Ecto neural progenitor cell (in vitro differentiated cells): ENCODE measurements around the gene IGFL1.
"Not testable (repeated sequence)": the region's sequence is repeated elsewhere in the genome, so short reads cannot be mapped to it uniquely, and the experiment has no call there.

Experiments used
- DNase-seq: peaks from one replicate; pipeline ENCODE4 v3.0.0-alpha.2; 2018; ENCODE audit warnings: low spot score

The IGFL1 gene

DNA sequence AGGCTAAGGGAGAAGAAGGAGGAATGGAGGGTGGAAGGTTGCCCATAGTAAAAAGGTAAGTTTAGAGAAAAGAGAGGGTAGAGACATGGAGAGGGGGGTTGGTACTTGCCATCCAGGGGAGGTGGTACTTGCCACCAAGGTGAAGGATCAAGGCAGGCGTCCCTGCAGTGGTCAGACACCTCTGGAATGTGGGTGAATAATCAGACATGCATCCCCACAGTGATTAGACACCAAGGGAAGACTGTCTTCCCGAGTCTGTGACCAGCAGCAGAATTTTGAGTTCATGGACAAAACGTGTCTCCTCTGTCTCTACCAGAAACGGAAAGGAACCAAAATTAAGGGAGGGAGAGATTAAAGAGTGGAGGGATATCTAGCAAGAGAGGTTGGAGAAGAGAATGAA, 27.1 kb upstream of the IGFL1 start:
- no peak for DNase-seq

DNA sequence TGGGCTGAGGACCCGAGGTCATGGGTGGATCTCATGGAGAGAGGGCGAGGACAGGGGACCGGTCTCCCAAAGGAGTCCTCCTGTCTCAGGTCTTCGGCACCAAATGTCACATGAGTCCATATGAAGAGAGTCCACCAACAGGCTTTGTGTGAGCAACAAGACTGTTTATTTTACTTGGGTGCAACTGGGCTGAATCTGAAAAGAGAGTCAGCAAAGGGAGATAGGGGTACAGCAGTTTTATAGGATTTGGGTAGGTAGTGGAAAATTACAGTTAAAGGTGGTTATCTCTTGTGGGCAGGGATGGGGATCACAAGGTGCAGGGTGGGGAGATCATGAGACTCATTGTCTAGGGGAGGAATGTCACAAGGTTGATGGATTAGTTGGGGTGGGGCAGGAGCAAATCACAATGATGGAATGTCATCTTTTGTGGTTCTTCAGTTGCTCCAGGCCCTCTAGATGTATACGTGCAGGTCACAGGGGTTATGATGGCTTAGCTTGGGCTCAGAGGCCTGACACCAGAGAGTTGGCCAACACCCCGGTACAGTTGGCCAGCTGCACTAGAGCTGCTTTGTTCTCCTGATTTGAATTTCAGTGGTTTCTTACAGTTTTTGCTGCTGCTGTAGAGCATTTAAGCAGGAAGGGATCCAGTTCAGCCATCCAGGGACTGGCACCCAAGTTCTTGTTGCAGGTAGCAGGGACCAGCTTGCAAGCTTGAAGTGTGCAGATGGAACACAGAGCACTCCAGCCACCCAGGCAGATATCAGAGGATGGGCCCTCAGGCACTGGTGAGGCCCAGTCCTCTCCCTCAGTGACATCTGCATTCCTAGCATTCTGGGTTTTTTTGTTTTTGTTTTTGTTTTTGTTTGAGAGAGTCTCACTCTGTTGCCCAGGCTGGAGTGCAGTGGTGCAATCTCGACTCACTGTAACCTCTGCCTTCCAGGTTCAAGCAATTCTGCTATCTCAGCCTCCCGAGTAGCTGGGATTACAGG, 26.4 kb upstream of the IGFL1 start:
- no peak for DNase-seq

DNA sequence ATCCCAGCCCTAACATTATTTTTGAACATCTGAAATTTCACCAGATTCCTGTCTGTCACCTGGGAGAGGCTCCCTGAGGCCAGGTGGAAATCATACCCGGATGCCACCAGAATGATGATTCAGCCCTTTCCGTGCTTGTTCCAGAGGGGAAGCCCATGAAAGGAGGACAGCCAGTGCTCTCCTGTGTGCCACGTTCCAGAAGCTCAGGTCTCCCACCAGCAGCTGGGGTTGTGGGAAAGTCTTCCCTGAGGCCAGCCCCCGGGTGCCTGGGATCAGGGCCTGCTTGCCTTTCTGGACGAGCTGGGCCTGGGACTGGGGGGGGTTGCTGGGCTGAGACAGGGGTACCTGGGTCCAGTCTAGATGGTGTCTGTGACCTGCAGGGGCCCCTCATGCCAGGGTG, 25.5 kb upstream of the IGFL1 start:
- DNase-seq: no peak

DNA sequence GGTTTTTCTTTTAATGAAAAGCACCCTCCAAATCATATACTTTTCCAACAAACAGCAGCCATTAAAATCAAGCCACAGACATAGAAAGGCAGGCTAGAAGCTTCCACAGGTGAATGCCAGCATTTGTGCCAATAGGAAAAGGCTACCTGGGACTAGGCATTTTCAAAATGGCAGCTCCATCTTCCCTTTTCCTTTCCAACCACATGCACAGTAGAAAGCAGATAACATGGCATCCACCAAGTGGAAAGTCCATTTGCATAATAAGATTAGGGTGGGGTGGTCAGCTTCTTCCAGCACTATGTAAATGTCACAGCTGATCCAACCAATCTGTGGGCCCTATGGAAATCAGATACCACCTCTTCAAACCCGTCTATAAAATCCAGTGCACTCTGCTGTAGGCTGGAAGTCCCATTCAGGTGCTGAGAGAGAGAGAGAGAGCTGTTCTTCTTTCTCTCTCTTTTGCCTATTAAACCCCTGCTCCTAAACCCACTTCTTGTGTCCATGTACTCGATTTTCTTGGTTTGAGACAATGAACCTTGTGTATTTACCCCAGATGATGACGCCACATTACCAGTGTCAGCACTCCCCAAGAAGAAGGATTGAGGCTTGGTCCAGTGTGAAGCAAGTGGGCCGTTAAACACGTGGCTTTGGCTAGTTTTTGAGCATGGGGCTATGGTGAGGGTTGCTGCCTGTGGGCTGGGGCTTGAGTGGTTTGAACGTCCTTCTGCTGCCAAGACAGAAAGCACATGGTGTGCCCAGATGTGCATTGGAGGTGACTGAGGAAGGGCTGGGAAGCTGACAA, 24.2 kb upstream of the IGFL1 start:
- no peak for DNase-seq

DNA sequence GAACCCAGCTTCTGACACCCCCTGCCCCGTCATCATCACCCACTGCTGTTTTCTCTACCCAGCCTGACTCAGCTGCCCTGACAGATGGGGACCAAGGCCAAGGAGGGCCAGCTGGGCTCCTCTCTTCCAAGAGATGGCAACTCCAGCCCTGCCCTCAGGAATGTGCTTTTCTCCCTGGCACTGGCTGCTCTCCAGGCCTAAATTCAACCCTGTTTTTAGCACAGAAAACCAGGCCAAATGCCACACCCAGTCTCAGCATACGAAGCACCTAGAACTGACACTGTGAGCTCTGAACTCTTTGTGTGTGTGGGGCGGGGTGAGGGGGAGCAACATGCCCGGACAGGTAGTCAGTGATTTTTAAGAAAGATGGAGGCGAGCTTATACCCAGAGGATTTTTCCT, 23.4 kb upstream of the IGFL1 start:
- DNase-seq: no peak

DNA sequence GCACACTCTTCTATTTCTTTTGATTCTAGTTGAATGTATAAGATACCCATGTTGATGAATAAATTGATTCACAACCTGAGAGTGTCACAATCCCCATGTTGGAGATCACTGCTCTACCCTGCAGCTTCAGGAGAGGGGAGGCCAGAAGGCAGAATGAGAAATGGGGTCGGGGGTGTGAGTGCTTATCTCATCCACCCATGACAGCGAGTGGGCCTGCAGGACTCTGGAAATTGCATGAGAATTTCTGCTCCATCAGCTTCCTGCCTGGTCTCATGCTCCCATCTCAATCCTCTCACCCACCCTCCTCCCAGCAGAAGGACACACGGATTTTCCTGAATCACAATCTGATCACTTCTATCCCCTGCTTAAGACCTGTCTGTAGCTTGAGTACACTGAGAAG, 22.9 kb upstream of the IGFL1 start:
- DNase-seq: no peak

DNA sequence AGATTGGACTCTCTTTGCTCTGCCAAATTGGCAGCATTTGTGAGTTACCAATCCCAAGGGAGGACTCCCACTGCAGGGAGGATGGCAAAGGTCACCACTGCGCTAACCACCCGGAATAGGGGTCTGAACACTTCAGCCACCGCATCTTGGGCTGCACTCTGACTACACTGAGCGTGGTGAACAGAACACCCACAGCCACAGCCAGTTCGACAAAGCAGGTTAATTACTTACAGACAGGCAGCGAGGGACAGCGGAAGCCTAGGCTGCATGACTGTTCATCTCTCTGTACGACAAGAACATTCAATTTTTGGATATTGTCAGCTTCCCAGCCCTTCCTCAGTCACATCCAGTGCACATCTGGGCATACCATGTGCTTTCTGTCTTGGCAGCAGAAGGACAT, 21.7 kb upstream of the IGFL1 start:
- DNase-seq: not testable (repeated sequence)

DNA sequence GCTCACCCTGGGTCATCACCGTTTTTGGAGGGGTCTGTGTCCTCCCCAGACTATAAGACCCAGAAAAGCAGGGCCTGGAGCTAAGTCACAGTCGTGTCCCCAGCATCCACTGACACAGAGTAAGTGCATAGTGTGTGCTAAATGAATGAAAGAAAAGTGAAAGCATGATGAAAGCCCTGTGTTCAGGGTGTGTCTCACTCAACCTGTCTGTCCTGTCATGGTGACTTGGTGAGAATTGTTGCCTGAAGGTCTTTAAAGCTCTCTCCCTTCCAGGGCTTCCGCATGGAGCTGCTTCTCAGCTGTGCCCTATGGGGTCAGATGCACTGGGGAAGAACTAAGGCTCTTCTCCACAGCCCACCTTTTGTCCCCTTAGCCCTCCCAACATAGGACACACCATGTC, 20.5 kb upstream of the IGFL1 start:
- no peak for DNase-seq

DNA sequence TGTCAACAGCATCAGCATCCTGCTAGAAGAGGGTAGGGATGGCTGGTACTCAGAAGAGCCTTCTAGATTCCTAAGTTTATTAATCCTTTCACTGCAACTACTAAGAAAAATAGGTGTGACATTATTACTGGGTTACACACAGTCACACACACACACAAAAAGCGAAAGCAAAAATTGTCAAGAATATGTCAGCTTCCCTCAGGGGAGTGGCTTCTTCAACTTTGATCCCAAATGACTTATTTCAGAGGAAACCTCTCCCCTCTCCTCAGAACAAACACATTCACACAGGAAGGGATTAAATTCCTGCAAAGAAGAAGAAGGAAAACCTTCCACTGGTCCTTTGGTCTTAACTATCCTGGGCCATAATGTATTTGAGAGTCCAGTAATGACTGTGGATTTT, 20.1 kb upstream of the IGFL1 start:
- DNase-seq: no peak

DNA sequence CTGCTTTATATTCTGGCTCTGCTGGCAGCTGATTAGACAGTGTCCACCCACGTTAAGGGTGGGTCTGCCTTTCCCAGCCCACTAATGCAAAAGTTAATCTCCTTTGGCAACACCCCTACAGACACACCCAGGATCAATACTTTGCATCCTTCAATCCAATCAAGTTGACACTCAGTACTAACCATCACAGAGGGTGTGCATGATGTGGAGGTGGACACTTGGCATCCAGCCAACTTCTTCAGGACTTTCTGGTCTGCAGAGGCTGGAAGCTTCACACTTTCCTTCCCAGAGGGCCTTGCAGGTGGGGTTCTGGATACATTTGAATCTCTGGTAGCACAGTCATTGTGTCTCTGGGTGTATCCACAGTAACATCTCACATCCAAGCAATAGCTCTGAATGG, 18.9 kb upstream of the IGFL1 start:
- DNase-seq: no peak

DNA sequence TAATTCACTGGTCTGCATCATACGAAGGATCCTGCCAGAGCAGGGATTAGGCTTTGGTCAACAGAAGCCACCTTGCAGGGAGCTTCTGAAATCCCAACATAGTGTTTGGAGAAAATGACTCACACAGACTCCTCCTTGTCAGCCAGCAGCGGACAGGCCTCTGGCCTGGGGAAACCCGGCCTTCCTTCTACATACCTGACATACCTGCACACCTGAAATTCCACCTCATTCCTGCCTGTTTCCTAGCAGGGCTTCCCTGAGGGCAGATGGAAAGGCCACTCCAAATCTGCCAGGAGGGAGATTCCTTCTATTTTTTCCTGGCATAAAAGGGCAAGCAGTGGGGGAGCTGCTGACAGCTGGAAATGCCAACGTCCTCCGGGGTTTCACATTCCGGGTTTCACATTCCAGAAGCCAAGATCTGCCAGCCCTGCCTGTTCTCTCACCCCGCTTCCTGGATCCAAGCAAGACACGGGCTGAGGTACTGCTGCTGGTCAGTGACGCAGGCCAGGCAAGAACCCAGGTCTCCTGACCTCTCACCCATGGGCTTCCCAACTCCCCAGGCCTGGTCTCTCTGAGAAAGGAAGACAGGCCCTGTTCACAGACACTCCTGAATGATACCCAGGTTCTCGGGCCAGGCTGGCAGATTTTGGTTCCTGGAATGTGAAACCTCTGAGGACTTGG, 18.2 kb upstream of the IGFL1 start:
- DNase-seq: no peak

DNA sequence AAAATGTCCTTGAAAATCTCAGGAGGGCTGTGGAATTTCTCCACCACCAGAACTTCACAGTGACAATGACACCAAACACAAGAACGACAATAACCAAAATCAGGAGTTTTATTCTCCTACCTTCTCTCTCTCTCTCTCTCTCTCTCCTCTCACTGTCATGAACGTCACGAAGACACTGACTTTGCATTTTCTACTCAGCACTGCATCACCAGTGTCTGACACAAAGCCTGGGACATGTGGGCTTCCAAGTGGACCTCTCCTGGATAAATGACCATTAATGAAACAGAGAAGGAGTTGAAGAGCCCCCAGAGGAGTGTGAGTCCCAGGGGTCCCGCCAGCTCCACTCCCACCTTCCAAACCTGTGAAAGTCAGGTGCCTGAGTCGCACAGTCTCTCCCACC, 16.9 kb upstream of the IGFL1 start:
- not testable (repeated sequence) for DNase-seq

DNA sequence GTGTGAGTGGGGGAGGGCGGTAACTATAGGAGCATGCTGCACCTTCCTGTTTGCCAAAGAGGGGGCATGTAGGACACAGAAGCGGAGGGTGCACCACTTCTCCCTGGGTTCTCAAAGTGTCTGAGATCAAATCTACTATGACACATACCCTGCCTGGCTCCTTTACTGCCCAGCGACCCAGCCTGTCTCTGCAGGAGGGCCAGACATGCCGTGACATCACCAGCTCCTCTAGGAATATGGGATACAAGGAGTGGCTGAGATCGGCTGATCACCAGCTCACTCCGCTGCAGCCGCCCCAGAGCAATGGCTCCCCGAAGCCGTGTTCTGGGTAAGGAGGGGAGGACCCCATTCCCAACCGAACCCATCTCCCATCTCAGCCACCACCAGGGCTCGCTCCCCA, 16.4 kb upstream of the IGFL1 start:
- no peak for DNase-seq

DNA sequence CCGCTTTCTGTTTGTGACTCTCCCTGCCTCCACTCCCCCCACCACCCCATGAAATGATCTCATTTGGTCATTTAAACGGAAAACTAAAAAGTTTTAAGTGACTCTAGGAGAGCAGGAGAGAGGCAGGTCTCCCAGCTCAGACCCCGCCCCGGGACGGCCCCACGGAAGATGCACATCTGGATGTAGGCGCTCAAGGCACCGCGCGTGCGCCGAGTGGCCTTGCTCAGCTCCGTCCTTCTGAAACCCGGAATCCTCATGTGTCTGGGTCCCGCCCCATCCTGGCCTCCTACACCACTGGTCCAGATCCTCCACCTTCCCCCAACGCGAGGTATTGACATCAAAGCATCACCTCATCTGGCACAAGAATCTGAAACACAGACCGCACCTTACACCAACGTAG, 15.7 kb upstream of the IGFL1 start:
- DNase-seq: no peak

DNA sequence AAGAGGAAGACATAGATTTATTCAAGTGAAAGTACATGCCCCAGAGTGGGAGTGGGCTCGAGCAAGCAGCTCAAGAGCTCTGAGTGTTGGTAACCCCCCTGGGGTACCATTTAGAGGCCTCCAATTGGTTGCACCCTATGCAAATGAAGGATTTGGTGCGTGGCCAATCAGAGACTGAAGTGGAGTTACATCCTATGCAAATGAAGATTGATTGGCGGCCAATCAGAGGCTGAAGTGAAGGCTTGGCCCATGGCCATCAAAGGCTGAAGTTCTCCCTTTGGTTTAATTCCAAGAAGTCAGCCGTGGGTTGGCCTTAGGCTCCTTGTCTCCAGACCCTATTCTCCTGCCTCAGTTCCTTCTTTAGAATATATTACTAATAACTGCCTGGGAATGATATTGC, 12.9 kb upstream of the IGFL1 start:
- no peak for DNase-seq

DNA sequence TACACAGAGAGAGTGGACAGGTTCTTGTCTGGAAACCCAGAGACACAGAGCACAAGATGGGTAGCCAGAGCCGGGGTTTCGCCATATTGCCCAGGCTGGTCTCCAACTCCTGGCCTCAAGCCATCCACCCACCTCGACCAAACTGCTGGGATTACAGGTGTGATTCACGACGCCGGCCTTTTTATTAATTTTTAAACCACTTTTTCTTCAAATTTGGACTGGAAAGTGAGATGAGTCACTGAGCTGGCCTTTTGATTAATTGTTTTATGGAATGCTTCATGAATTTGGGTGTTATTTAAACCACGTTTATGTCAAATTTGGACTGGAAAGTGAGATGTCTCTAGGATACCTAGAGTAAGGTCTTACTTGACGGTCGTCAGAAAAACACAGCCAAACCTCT, 12.1 kb upstream of the IGFL1 start:
- no peak for DNase-seq

DNA sequence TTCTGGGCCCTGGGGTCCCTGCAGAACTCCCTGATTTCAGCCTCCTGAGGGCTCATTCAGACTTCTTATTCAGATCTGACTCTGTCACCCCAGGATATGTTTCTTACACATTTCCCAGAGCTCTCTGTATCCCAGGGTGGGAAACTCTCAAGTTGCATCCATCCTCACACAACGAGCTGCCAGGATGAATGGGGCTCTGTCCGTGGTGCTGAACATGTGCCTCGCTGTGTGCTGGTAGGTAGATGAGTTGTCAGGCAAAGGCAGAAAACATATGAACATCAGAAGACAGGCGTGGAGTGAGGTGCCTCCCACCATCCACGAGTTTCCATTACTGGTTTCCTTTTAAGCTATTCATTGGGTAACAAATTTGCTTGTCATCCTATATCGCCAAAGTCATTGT, 11.4 kb upstream of the IGFL1 start:
- DNase-seq: peak; percentile 76

DNA sequence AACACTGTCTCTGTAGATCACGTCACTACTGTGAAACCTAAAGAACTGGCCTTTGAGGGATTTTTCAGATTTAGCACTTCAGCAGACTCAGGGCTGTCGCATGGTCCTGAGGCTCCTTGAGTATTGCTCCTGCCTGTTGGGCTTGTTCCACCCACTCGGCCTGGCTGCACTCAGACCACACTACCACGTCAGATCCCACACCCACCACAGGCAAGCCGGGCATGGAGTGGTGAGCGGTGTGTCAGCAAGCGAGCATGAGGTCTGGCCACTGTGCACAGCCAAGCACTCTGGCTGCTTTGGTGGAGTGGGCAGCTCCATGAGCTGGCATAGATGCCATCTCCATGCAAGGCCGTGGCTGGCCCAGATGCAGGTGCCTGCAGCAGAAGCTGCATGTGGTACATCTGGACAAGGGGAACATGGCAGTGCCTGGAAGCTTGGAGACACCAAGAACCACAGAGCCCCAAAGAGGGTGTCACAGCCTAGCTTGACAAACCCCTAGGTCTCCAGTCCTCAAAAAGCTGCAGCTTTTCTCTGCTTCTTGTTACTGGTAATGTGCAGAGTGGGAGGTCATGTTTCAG, 9.4 kb upstream of the IGFL1 start:
- no peak for DNase-seq

DNA sequence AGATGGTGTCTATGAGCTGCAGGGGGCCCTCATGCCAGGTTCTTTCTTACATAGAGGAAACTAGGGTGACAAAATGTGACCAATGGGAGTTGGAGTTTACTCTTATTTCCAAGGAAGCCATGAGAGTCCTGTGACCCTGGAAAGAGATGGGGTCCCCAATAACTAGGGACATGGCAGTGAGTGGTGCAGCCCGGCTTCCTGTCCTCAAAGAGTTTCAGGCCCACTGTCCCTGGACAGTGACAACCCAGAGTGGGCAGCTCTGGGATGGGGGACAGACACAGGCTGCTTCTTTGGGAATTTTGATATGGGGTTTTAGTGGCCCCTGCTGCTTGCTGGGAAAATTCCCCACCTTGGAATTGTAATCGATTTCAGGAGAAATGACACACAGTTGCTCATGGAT, 8.4 kb upstream of the IGFL1 start:
- DNase-seq: no peak

DNA sequence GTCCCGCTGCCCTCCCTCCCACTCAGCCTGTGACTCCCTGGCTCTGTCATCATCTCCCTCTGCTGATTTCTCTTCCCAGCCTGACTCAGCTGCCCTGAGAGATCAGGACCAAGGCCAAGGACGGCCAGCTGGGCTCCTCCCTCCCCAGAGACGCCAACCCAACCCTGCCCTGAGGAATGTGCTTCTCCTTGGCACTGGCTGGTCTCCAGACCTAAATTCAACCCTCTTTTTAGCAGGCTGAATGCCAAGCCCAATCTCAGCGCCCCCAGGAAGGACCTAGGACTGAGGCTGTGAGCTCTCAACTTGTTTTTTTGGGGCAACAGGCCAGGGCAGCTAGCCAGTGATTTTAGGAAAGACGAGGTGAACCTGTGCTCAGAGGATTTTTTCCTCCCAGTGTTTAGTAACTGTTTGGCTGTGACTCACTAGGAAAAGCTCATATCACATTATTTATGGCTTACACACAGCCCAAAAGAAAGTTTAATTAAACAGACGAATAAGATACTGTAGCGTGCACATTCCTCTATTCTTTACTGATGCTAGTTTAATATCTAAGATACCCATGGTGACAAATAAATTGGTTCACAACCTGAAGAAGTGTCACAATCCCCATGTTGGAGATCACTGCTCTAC, 7.4 kb upstream of the IGFL1 start:
- DNase-seq: no peak

DNA sequence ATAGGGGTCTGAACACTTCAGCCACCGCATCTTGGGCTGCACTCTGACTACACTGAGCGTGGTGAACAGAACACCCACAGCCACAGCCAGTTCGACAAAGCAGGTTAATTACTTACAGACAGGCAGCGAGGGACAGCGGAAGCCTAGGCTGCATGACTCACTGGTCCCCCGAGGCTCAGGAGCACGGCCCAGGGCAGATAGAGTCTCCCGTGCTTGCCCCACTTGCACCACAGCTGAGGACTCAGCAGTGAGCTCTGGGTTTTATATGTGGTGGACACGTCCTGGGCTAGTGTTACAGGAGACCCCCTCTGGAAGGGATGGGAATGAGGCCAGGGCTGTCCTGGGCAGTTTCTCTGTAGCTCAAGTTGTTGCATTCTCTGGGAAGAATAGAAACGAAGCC, 5.8 kb upstream of the IGFL1 start:
- DNase-seq: not testable (repeated sequence)

DNA sequence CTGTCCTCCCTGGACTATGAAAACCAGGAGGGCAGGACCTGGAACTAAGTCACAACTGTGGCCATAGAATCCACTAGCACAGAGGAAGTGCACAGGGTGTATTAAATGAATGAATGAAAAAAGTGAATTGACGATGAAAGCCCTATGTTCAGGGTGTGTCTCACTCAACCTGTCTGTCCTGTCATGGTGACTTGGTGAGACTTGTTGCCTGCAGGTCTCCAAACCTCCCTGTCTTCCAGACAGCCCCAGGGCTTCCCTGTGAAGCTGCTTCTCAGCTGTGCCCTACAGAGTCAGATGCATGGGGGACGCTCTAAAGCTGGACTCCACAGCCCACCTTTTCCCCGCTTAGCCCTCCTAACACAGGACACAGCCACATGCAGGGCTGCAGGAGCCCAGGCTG, 4.8 kb upstream of the IGFL1 start:
- no peak for DNase-seq
